ENCODE data around the gene KLHL28.

Gene KLHL28

GRCh38 chr14:44960146-44960545 is 1.6 kb downstream of the KLHL28 start:
- no peak for DNase-seq

- DNase-seq = no peak
Measured at GRCh38 chr14:44959538-44959937, 2.2 kb downstream of the KLHL28 start.

- no peak for DNase-seq
Measured at GRCh38 chr14:44956866-44957265, 4.9 kb downstream of the KLHL28 start.

DNA sequence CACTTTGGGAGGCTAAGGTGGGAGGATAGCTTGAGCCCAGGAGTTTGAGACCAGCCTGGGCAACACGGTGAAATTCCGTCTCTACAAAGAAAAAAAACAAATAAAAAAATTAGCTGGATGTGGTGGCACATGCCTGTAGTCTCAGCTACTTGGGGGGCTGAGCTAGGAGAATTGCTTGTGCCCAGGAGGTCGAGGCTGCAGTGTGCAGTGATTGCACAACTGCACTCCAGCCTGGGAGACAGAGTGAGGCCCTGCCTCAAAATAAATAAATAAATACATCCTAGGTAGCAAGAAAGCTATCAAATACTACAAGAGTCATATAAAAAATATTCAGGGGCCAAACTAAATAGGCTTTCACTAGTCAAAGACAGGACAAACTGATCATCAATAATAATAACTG is 6.2 kb downstream of the KLHL28 start:
- DNase-seq = no peak

GRCh38 chr14:44954750-44955149 is 7.0 kb downstream of the KLHL28 start:
- DNase-seq = no peak

DNA sequence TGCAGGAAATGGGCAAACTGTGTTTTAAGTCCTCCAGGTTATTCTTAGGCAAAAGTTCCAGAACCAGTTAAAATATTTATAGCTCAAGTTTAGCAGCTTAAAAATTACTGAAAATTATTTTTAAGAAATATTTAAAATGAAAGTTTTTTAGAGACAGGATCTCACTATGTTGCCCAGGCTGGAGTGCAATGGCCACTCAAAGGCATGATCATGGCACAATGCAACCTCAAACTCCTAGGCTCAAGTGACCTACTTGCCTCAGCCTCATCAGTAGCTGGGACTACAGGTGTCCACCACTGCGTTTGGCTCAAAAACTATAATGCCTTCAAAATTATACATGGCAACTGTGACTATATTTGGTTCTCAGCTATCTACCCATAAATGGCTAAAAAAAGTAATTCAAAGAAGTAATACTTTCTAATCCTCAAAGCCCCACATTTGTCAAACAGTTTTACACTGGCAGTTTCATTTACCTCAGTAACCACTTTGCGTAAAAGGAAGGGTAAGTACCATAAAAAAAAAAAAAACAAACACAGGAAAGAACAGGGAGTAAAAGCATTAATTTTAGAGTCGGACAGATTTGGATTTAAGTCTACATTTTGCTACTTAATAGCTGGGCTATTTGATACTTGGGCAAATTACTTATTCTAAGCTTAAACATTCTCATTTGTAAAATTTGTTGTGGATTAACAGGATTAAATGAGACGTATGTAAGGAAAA is 9.2 kb downstream of the KLHL28 start:
- no peak for DNase-seq

GRCh38 chr14:44951051-44951450 is 10.7 kb downstream of the KLHL28 start:
- no peak for DNase-seq

GRCh38 chr14:44945264-44945663 is 16.5 kb downstream of the KLHL28 start:
- DNase-seq = no peak

DNA sequence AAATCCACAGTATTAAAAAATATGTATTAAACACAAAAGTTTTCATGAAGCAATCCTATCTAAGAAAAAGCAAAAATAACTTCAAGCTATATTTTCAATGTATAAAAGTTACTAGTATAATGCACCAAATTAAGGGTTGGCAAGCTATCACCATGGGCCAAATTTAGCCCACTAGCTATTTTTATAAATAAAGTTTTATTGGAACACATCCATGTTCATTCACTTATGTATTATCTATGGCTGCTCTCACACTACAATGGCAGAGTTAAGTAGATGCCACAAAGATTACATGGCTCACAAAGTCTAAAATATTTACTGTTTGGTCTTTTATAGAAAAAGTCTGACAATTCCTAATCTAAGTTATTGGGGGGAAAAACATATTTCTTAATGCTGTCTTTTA is 17.6 kb downstream of the KLHL28 start:
- DNase-seq = no peak

- no peak for DNase-seq
Measured at GRCh38 chr14:44942436-44942835, 19.3 kb downstream of the KLHL28 start.

DNA sequence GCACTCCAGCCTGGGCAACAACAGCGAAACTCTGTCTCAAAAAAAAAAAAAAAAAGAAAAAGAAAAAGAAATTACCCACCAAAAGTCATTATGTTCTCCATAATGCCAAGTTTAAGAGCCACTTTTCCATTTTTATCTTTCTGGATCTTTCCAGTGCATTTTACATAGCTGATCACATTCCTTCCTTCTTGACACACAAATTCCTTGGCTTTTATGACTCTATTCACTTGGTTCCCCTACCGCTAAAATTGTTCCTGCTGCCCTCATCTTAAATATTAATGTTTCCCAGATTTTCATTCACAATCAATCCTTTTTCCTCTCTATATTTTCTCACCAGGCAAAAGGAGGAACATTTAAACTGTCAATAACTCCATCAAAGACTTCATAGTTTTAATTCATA is 20.2 kb downstream of the KLHL28 start:
- no peak for DNase-seq

- DNase-seq = no peak
Measured at GRCh38 chr14:44940944-44941343, 20.8 kb downstream of the KLHL28 start.

GRCh38 chr14:44940211-44940610 is 21.5 kb downstream of the KLHL28 start:
- no peak for DNase-seq

- no peak for DNase-seq
Measured at GRCh38 chr14:44937547-44937946, 24.2 kb downstream of the KLHL28 start.

- no peak for DNase-seq
Measured at GRCh38 chr14:44935155-44935554, 26.6 kb downstream of the KLHL28 start.

- DNase-seq = no peak
Measured at GRCh38 chr14:44928793-44929192, 33.0 kb downstream of the KLHL28 start.

- DNase-seq = no peak
Measured at GRCh38 chr14:44914849-44915248, 46.9 kb downstream of the KLHL28 start.

DNA sequence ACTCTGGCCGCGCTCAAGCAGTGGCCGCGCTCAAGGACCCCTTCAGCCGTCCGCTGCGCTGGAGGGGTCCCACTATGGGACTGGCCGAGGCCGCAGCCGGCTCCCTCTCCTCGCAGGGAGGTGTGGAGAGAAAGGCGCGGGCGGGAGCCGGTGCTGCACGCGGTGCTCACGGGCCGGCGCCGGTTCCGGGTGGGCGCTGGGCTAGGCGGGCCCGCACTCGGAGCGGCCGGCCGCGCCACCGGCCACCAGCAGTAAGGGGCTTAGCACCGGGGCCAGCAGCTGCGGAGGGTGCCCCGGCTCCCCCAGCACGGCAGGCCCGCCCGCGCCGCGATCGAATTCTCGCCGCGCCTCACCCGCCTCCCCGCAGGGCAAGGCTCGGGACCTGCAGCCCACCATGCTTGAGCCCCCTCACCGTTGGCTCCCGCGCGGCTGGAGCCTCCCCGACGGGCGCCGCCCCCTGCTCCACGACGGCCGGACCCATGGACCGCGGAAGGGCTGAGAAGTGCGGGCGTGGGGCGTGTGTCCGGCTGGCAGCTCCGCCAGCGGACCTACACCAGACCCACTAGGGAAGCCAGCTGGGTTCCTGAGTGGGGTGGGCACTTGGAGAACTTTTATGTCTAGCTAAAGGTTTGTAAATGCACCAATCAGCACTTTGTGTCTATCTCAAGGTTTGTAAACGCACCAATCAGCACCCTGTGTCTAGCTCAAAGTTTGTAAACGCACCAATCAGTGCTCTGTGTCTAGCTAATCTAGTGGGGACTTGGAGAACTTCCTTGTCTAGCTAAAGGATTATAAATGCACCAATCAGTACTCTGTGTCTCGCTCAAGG is 49.5 kb downstream of the KLHL28 start:
- DNase-seq = no peak

GRCh38 chr14:44910821-44911220 is 50.9 kb downstream of the KLHL28 start:
- DNase-seq = no peak

DNA sequence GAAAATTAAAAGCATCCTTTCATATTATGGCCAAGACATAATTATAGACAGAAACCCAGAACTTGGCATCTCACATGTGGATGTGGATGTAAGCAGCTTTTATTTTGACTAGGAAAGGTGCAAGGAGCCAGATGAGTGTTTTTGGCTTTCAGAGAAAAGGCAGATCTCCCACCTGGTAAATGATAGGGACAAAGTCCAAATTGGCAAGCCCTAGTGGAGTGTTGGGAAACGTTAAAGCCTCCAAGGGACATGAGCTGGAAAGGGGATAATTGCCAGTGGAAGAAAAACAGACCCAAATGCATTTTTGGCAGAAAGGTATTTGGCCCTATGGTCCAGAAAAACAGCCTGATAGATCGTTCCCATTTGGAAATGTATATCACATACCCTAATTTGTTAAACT is 60.1 kb downstream of the KLHL28 start:
- DNase-seq = no peak

- no peak for DNase-seq
Measured at GRCh38 chr14:44898551-44898950, 63.2 kb downstream of the KLHL28 start.

DNA sequence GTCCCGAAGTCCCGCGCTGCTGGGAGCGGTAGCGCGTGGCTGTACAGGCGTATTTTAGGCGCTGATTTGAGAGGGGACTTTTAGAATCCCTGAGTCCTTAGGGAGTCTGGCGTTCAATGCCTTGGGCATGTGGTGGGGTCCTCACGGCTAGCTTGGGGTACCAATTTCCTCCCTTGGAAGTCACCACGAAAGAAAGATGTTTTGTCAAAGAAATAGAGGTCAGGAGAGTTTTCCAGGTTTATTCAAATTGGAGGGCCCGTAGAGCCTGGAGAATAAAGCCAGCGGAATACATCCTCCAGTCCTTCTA is 63.9 kb downstream of the KLHL28 start:
- no peak for DNase-seq

GRCh38 chr14:44897041-44897844 is 64.5 kb downstream of the KLHL28 start:
- peak; percentile 84 for DNase-seq
